HEK293T (cell line): ENCODE measurements around the gene RPLP2.

Experiments
- CTCF ChIA-PET: fragments of 350-600 bp; formaldehyde crosslinking; extraction: SDS; loops from one replicate; lab custom pipeline; 2021; ENCODE audit warnings: antibody characterized with exemption, inconsistent platforms; lab: Yijun Ruan, JAX
- POLR2A ChIA-PET: fragments of 350-600 bp; formaldehyde crosslinking; extraction: SDS; loops from one replicate; lab custom pipeline; 2020; ENCODE audit warnings: antibody characterized with exemption, inconsistent platforms; lab: Yijun Ruan, JAX
- DNase-seq: peaks from one replicate; pipeline ENCODE4 v3.0.0; 2012; ENCODE audit warnings: mixed read lengths; ENCODE audit errors: extremely low spot score
- ARNT ChIP-seq: fragments of 450-650 bp; IDR thresholded peaks from 2 replicates; pipeline ENCODE4 v1.6.1; 2017; ENCODE audit warnings: mild to moderate bottlenecking
- BHLHE40 ChIP-seq: fragments of 450-650 bp; IDR thresholded peaks from 2 replicates; pipeline ENCODE4 v1.6.1; 2016; ENCODE audit warnings: mild to moderate bottlenecking, moderate library complexity, borderline replicate concordance
- CTBP1 ChIP-seq: fragments of 450-650 bp; IDR thresholded peaks from 2 replicates; pipeline ENCODE4 v1.6.1; 2016; ENCODE audit warnings: borderline replicate concordance
- ELF4 ChIP-seq: fragments of 450-650 bp; IDR thresholded peaks from 2 replicates; pipeline ENCODE4 v1.6.1; 2017; ENCODE audit warnings: antibody characterized with exemption
- FOXA1 ChIP-seq: fragments of 450-650 bp; IDR thresholded peaks from 2 replicates; pipeline ENCODE4 v1.6.1; 2016; ENCODE audit warnings: mild to moderate bottlenecking
- FOXK2 ChIP-seq: fragments of 450-650 bp; IDR thresholded peaks from 2 replicates; pipeline ENCODE4 v1.6.1; 2016; ENCODE audit warnings: mild to moderate bottlenecking
- FOXM1 ChIP-seq: fragments of 450-650 bp; IDR thresholded peaks from 2 replicates; pipeline ENCODE4 v1.6.1; 2017; ENCODE audit warnings: mild to moderate bottlenecking, borderline replicate concordance
- HDGF ChIP-seq: fragments of 450-650 bp; IDR thresholded peaks from 2 replicates; pipeline ENCODE4 v1.6.1; 2017; ENCODE audit warnings: antibody characterized with exemption, borderline replicate concordance
- L3MBTL2 ChIP-seq: fragments of 450-650 bp; conservative IDR thresholded peaks from 2 replicates; pipeline ENCODE4 v1.6.1; 2016; ENCODE audit warnings: mild to moderate bottlenecking
- LEF1 ChIP-seq: fragments of 450-650 bp; IDR thresholded peaks from 2 replicates; pipeline ENCODE4 v1.6.1; 2017; ENCODE audit warnings: mild to moderate bottlenecking, borderline replicate concordance
- NFRKB ChIP-seq: fragments of 450-650 bp; IDR thresholded peaks from 2 replicates; pipeline ENCODE4 v1.6.1; 2016; ENCODE audit warnings: mild to moderate bottlenecking, moderate library complexity
- SP1 ChIP-seq: fragments of 450-650 bp; IDR thresholded peaks from 2 replicates; pipeline ENCODE4 v1.6.1; 2017
- SUZ12 ChIP-seq: fragments of 450-650 bp; IDR thresholded peaks from 2 replicates; pipeline ENCODE4 v1.6.1; 2016; ENCODE audit warnings: mild to moderate bottlenecking
- TARDBP ChIP-seq: fragments of 450-650 bp; IDR thresholded peaks from 2 replicates; pipeline ENCODE4 v1.6.1; 2016
- ZNF384 ChIP-seq: fragments of 450-650 bp; IDR thresholded peaks from 2 replicates; pipeline ENCODE4 v1.6.1; 2016
- TF ChIP-seq, protein P1 (sequence below): fragments of 450-650 bp; IDR thresholded peaks from 2 replicates; pipeline ENCODE4 v1.6.1; 2016

The RPLP2 gene

DNA sequence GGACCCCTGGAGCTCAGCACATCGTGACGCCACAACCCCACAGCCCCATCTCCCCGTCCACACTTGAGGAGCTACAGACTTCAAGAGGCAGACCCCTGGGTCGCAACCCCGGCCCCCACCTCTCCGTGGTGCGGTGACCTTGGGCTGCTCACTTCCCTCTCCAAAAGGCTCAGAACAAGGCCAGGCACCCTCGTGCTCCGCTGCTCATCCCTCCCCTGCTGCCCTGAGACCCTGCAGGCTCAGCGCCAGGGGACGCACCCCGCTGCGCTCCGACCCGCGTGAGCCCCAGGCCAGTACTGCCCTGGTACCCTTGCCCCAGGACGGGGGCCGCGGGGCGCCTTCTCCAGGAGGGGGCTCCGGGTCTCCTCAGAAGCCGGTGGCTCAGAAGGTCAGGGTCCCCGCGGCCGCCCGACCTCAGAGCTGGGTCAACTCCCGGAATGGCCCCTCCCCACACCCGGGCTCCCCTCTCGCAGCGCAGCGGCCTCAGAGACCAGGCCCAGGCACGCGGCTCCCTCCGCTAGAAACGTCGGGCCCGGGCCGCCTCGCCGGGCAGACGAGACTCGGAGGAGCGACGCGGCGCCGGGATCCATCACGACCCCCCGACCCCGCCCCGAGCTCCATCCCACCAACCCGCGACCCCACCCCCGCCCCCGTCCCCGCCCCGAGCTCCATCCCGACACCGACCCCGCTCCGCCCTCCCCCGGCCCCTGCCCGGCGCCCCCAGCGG lies 33.0 kb upstream of the RPLP2 start:
- TF ChIP-seq L3MBTL2 (peak; percentile 49; the same call in 1 of the 2 replicates), SP1 (no peak)
- DNase-seq = peak; percentile 58
- CTCF ChIA-PET = no interaction called here
- POLR2A ChIA-PET = interaction anchor here (0.6 to 2.4 kb wide), 18 partner anchors 9 to 201 kb away, joined by 3 to 20 read pairs (median 5); partner anchors contain the start of genes CEND1, PHRF1, PIDD1 and PNPLA2

DNA sequence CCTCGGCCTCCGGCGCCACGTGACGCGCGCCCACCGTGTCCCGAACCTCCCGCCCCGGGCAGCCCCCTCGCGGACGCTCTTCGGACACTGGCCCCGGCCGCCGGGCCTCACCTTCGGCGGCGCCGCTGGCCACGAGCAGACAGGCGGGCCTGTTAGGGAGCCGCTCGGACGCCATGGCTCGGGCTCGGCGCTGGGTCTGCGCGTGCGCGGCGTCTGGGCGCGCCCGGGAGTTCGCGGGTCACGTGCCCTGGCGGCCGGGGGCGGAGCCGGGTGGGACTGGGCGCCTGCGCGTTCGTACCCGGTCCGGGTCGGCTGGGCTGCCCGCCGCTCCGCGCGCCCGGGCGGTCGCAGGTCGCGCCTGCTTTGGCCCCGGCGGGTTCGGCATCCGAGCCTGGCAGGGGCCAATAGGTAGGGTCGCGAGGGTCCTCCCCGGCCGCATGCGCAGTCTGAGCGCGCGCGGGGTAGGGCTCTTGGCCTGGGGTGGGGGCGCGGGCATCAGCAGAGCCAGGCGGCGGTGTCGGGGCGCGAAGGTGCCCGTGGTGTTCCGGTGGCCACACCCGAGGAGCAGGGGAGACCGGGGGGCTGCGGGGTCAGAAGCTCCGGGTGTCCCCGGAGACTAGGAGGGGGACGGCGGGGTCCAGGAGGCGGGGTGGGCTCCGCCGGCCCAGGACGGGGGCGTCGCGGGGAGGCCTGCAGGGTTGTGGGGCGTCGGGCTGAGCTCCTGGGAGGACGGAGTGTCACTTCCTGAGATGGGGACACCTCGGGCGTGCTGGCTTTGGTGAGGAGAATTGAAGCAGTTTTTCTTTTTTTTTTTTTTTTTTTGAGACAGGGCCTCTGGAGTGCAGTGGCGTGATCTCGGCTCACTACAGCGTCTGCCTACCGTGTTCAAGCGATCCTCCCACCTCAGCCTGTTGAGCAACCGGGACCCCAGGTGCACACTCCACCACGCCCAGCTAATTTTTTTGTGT lies 32.2 kb upstream of the RPLP2 start, which contains the start of gene GATD1:
Gene GATD1, minus strand, starts transcription at position 200 of the 968 bp plus-strand sequence. Its CDS starts 25 bp downstream, at position 175.
- ChIA-PET POLR2A (interaction anchor here (0.6 to 2.4 kb wide), 19 partner anchors 9 to 202 kb away, joined by 3 to 20 read pairs (median 5); partner anchors contain the start of genes CEND1, PHRF1, PIDD1 and PNPLA2), CTCF (interaction anchor here (0.7 kb wide), 1 partner anchor 12 kb away, joined by 3 read pairs; the partner anchor contains the start of gene CEND1)
- TF ChIP-seq SP1 (no peak), FOXM1 (0 out of 2 replicates have a peak, but pooled peaks have one; percentile 8), SUZ12 (no peak), ELF4 (no peak), LEF1 (peak; percentile 56; the same call in 1 of the 2 replicates), NFRKB (no peak), BHLHE40 (no peak), TARDBP (no peak), FOXK2 (no peak), L3MBTL2 (no peak), ARNT (0 out of 2 replicates have a peak, but pooled peaks have one; percentile 32), ZNF384 (peak; percentile 63; the same call in 1 of the 2 replicates), CTBP1 (no peak), HDGF (no peak)
- TF ChIP-seq, protein P1, sequence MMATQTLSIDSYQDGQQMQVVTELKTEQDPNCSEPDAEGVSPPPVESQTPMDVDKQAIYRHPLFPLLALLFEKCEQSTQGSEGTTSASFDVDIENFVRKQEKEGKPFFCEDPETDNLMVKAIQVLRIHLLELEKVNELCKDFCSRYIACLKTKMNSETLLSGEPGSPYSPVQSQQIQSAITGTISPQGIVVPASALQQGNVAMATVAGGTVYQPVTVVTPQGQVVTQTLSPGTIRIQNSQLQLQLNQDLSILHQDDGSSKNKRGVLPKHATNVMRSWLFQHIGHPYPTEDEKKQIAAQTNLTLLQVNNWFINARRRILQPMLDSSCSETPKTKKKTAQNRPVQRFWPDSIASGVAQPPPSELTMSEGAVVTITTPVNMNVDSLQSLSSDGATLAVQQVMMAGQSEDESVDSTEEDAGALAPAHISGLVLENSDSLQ = no peak
- DNase-seq = peak; percentile 99

DNA sequence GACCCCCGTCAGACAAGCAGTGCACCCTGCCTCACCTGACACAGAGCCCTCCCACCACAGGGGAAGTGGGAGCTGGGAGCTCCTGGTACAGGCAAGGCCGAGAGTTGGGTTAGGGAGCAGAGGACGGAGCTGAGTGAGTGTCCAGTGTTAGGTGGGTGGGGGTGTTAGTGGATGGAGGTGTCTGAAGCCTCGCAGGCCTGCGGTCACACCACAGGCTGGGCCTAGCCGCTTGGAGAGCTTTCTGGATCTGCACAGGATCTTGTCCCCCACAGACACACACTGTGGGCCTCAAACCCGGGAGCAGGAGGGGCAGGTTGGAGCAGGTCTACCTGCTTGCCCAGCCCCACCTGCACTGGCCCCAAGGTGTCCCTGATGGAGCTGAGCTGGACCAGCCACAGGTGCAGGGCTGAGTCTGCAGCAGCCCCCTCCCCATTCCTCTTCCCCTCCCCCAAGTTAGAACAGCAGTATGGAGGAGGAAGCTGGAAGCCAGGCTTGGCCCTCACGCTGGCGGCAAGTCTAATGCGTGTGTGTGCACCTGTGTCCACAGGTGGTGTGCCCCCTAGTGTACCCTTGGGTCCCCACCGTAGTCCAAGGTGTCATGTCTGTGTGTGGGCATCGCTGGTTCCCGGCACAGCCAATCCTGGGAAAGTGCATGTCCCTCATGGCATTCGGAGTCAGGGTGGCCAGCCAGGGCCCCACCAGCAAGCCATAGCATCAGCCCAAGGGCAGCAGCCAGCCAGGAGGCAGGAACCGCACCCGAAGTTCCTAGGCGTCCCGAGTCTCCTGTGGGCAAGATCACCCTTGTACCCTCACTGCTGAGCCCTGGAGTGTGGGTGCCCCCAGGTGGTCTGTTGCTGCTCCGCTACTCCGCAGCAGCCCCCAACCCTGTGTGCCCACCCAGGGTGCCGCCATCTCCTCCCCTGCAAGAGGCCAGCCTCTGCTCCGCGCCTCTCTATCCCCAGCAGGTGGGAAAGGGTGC lies 30.5 kb upstream of the RPLP2 start:
- no peak for DNase-seq
- ChIA-PET POLR2A (interaction anchor here (1.2 to 2.4 kb wide), 2 partner anchors 17 to 32 kb away, joined by 3 to 10 read pairs; partner anchors contain the start of gene TALDO1), CTCF (no interaction called here)
- TF ChIP-seq L3MBTL2 (no peak), LEF1 (no peak), NFRKB (no peak), TARDBP (no peak), ELF4 (no peak), SUZ12 (no peak)

DNA sequence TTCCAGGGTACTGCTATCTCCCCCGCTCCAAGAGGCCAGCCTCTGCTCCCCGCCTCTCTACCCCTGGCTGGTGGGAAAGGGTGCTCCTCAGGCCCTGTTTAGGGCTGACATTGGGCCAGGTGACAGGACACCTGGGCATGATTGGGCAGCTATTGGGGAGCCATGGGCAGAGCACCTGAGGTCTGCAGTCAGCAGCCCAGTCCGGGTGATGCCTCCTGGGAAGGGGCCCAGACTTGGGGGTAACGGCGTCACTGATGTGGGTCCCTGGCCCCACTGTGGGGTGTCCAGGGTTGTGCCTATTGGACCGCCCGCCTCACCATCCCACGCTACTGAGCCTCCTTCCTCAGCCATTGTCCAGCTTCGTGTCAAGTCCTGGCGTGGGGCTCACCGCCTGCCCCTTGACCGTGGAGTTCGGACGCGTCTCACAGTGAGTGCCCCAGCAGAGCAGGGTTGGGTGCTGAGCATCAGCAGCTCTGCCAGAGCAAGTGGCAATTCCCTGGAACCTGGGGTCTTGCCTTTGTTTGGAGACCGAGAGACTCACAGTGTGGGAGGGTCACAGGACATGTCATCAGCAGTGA lies 29.7 kb upstream of the RPLP2 start:
- no peak for DNase-seq
- POLR2A ChIA-PET = interaction anchor here (2.4 kb wide), 1 partner anchor 16 kb away, joined by 10 read pairs; no protein-coding TSS in a partner anchor
- TF ChIP-seq SP1 = no peak
- no peak for TF ChIP-seq LEF1
- TF ChIP-seq NFRKB = no peak
- no peak for TF ChIP-seq SUZ12
- TF ChIP-seq BHLHE40 = no peak
- no peak for TF ChIP-seq FOXK2
- TF ChIP-seq FOXA1 = no peak
- no peak for TF ChIP-seq HDGF
- CTCF ChIA-PET = no interaction called here

DNA sequence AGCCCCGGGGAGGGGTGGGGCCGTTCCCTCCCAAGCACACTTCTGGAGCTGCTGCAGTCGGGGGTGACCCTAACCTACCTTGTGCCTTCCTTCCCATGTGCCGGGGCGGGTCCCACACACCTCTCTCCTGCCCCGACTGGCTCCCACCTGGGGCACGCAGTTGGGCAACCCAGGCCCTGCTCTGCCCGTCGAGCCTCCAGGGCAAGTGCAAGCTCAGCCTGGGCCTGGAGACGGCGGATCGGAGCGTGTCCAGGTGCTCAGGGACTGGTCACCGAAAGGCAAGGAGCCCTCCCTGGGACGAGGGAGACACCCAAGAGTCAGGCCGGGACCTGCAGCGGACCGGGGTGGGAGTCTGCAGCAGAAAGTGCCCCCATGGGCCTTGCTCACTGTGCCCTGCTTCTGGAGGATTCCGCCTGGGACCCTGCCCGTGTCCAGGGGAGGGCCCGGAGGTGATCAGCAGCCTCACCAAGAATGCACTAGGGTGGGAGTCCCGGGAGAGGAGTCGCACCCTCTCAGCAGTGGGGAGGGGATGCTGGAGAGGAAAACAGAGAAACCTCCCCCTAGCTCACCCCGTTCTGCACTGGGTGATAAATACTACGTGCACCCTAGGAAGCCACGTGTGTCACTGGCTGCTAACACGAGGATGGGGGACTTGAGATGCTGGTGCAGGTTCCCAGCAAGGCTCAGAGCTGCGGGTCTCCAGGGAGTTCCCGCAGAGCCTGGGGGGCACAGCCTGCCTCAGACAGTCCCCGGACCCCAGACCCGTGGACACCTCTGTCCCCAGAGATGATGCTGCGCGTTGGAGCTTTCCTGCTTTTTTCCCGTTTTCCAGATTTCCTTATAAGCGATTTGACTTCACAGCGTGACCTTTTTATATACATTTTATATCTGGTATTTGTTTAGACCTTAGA lies 27.2 kb upstream of the RPLP2 start:
- TF ChIP-seq CTBP1 (no peak), L3MBTL2 (no peak), FOXK2 (no peak), NFRKB (no peak), SP1 (no peak), ARNT (no peak), ELF4 (no peak), LEF1 (no peak), HDGF (no peak), FOXM1 (no peak), TARDBP (no peak), BHLHE40 (no peak), ZNF384 (no peak), SUZ12 (no peak), FOXA1 (no peak)
- TF ChIP-seq, protein P1 = no peak
- POLR2A ChIA-PET = interaction anchor here (1.2 to 2.4 kb wide), 2 partner anchors 11 to 14 kb away, joined by 3 to 5 read pairs; no protein-coding TSS in a partner anchor
- no peak for DNase-seq
- CTCF ChIA-PET = interaction anchor here (0.6 to 1.6 kb wide), 2 partner anchors 13 to 131 kb away, joined by 4 to 7 read pairs; no protein-coding TSS in a partner anchor
